PC-3 (cell line): ENCODE measurements around the gene ANAPC2. TPM values are rescaled to one million over a fixed set of nuclear protein-coding genes. Genes with fewer than 3 reads are reported as not detected.

Source experiments
- ATAC-seq: fragments of 200-7000 bp; cut with Tn5 transposase; 2 replicates; pipeline ENCODE4 v1.9.1; 2020; ENCODE audit warnings: mild to moderate bottlenecking, moderate library complexity
- BruUV-seq: library from RNA; stranded (reverse); fragments of 400-500 nt; replicated peaks from 2 replicates; lab custom pipeline; 2021; lab: Mats Ljungman, UMichigan
- CTCF ChIA-PET: fragments of 300-600 bp; sonication (Branson Sonifier 250); formaldehyde crosslinking; loops from one replicate; lab custom pipeline; 2022; ENCODE audit warnings: antibody characterized with exemption; lab: Charles Lee
- POLR2A ChIA-PET: fragments of 300-600 bp; sonication (Branson Sonifier 250); formaldehyde crosslinking; loops from one replicate; lab custom pipeline; 2022; ENCODE audit warnings: antibody characterized with exemption; ENCODE audit not compliant: unreplicated experiment; lab: Charles Lee
- DNase-seq: peaks from one replicate; pipeline ENCODE4 v3.0.0-alpha.2; 2015
- H2AFZ ChIP-seq: fragments of 300-600 bp; sonication (generic); 2 replicates; pipeline ENCODE4 v1.6.0; 2016; ENCODE audit warnings: antibody characterized with exemption, low read length
- H3F3A ChIP-seq: fragments of 300-600 bp; sonication (generic); one replicate; pipeline ENCODE4 v1.6.0; 2017; ENCODE audit warnings: antibody characterized with exemption, low read length, control low read depth, mild to moderate bottlenecking; ENCODE audit not compliant: unreplicated experiment
- H3K27ac ChIP-seq: fragments of 300-600 bp; sonication (generic); 2 replicates; pipeline ENCODE4 v1.5.1; 2016; ENCODE audit warnings: mild to moderate bottlenecking, low read length
- H3K27me3 ChIP-seq: fragments of 300-600 bp; sonication (generic); 2 replicates; pipeline ENCODE4 v1.6.1; 2016; ENCODE audit warnings: low read length, mixed read lengths
- H3K36me3 ChIP-seq: fragments of 300-600 bp; sonication (generic); 2 replicates; pipeline ENCODE4 v1.6.1; 2016; ENCODE audit warnings: low read depth, mixed run types, low read length, mixed read lengths
- H3K4me1 ChIP-seq: fragments of 300-600 bp; sonication (generic); 2 replicates; pipeline ENCODE4 v1.5.1; 2016; ENCODE audit warnings: low read length; ENCODE audit not compliant: insufficient read depth
- H3K4me2 ChIP-seq: fragments of 300-600 bp; sonication (generic); 2 replicates; pipeline ENCODE4 v1.6.0; 2016; ENCODE audit warnings: low read length
- H3K4me3 ChIP-seq: fragments of 300-600 bp; sonication (generic); 2 replicates; pipeline ENCODE4 v1.5.1; 2016; ENCODE audit warnings: mild to moderate bottlenecking, low read length, mixed read lengths
- H3K79me2 ChIP-seq: fragments of 300-600 bp; sonication (generic); 2 replicates; pipeline ENCODE4 v1.6.1; 2017; ENCODE audit warnings: low read length, mixed read lengths
- H3K9ac ChIP-seq: fragments of 300-600 bp; sonication (generic); 2 replicates; pipeline ENCODE4 v1.6.0; 2016; ENCODE audit warnings: mild to moderate bottlenecking, low read length
- H3K9me2 ChIP-seq: fragments of 300-600 bp; sonication (generic); replicated peaks from 2 replicates; pipeline ENCODE4 v1.6.1; 2016; ENCODE audit warnings: mixed run types, low read length, mixed read lengths
- H3K9me3 ChIP-seq: fragments of 300-600 bp; sonication (generic); 2 replicates; pipeline ENCODE4 v1.6.1; 2016; ENCODE audit warnings: low read length, mixed read lengths
- H4K20me1 ChIP-seq: fragments of 300-600 bp; sonication (generic); 2 replicates; pipeline ENCODE4 v1.6.1; 2016; ENCODE audit warnings: low read length, mixed read lengths
- CTCF ChIP-seq: fragments of 300-600 bp; sonication (generic); conservative IDR thresholded peaks from 2 replicates; pipeline ENCODE4 v1.5.1; 2017; ENCODE audit warnings: antibody characterized with exemption, low read depth, mild to moderate bottlenecking, low read length
- EZH2 ChIP-seq: fragments of 300-600 bp; sonication (generic); IDR thresholded peaks from one replicate; pipeline ENCODE4 v1.6.1; 2017; ENCODE audit warnings: antibody characterized with exemption, mild to moderate bottlenecking, low read length; ENCODE audit not compliant: unreplicated experiment
- EZH2phosphoT487 ChIP-seq: fragments of 300-600 bp; sonication (generic); IDR thresholded peaks from 2 replicates; pipeline ENCODE4 v1.6.1; 2018; ENCODE audit warnings: mild to moderate bottlenecking, antibody characterized with exemption, low read length, borderline replicate concordance
- intact Hi-C: fragments of 100-400 bp; cut with micrococcal nuclease; formaldehyde crosslinking; loops from 2 replicates; pipeline ENCODE4 v1.9.0; 2023
- total RNA-seq: library from RNA; depleted of rRNA; stranded (reverse); fragments of >200 nt; gene quantifications from 2 replicates; pipeline ENCODE4 v1.2.3, GENCODE V29; 2014

ANAPC2 gene
- total RNA-seq, 1 experiment from 2014 or later = 21.6 TPM

GRCh38 chr9:137191691-137192447, 3.5 kb upstream of the ANAPC2 start:
- Histone ChIP-seq H3K4me3 (no peak overlapping the region), H3K36me3 (no peaks in the 10 kb centered on the region), H3F3A (no peaks in the 10 kb centered on the region), H3K27me3 (no peaks in the 10 kb centered on the region), H4K20me1 (peaks cover 11% of the 10 kb centered on the region), H3K9me2 (no peaks in the 10 kb centered on the region), H3K79me2 (peaks cover 32% of the 10 kb centered on the region), H3K9me3 (no peaks in the 10 kb centered on the region), H3K4me2 (no peak overlapping the region), H3K9ac (no peak overlapping the region), H3K27ac (no peak overlapping the region), H2AFZ (no peak overlapping the region), H3K4me1 (peaks cover 35% of the 10 kb centered on the region)
- intact Hi-C loops = no loop called here
- TF ChIP-seq EZH2phosphoT487 = no peak
- TF ChIP-seq EZH2 = no peak
- no peak for TF ChIP-seq CTCF
- POLR2A ChIA-PET = no interaction called here
- CTCF ChIA-PET = no interaction called here
- no TSS peak for BruUV-seq
- no peak for ATAC-seq
- no peak for DNase-seq

- no peak for ATAC-seq
- H3K36me3 ChIP-seq = no peaks in the 10 kb centered on the region
- no peaks in the 10 kb centered on the region for H3K9me2 ChIP-seq
- BruUV-seq = no TSS peak
- CTCF ChIA-PET = no interaction called here
- H3F3A ChIP-seq = no peaks in the 10 kb centered on the region
- H3K4me2 ChIP-seq = no peak overlapping the region
- no peak for DNase-seq
- no peak overlapping the region for H3K4me3 ChIP-seq
- POLR2A ChIA-PET = no interaction called here
- H2AFZ ChIP-seq = no peak overlapping the region
- no peaks in the 10 kb centered on the region for H3K27me3 ChIP-seq
- no peak overlapping the region for H3K9ac ChIP-seq
- H4K20me1 ChIP-seq = peaks cover 11% of the 10 kb centered on the region
- H3K79me2 ChIP-seq = peaks cover 38% of the 10 kb centered on the region
- no peak for TF ChIP-seq EZH2
- intact Hi-C loops = no loop called here
- H3K4me1 ChIP-seq = peaks cover 41% of the 10 kb centered on the region
- H3K27ac ChIP-seq = no peak overlapping the region
- H3K9me3 ChIP-seq = no peaks in the 10 kb centered on the region
These were observed 2.9 kb upstream of the ANAPC2 start for GRCh38 chr9:137191245-137191644.

GRCh38 chr9:137190315-137190856, 2.0 kb upstream of the ANAPC2 start:
- no peak overlapping the region for H3K9ac ChIP-seq

More at GRCh38 chr9:137190315-137190856, 2.0 kb upstream of the ANAPC2 start:
- no peaks in the 10 kb centered on the region for H3K36me3 ChIP-seq
- peak overlapping the region; percentile 99 for H3K4me3 ChIP-seq
- ChIA-PET CTCF (interaction anchor here (0.6 to 1.0 kb wide), 3 partner anchors 33 to 242 kb away, joined by 4 read pairs; partner anchors contain the start of gene RNF224), POLR2A (interaction anchor here (0.7 kb wide), 1 partner anchor 35 kb away, joined by 8 read pairs; no protein-coding TSS in a partner anchor)
- no peak overlapping the region for H2AFZ ChIP-seq
- peaks cover 45% of the 10 kb centered on the region for H3K79me2 ChIP-seq
- intact Hi-C loops = no loop called here
- no TSS peak for BruUV-seq
- ATAC-seq (peak; percentile 18; the same call in 1 of the 2 replicates), DNase-seq (peak; percentile 32)
- no peak overlapping the region for H3K27ac ChIP-seq
- no peaks in the 10 kb centered on the region for H3K27me3 ChIP-seq
- H3K9me2 ChIP-seq = no peaks in the 10 kb centered on the region
- peak overlapping the region; percentile 96 for H3K4me2 ChIP-seq
- H3K4me1 ChIP-seq = peaks cover 35% of the 10 kb centered on the region
- H4K20me1 ChIP-seq = peaks cover 11% of the 10 kb centered on the region
- H3K9me3 ChIP-seq = no peaks in the 10 kb centered on the region
- TF ChIP-seq CTCF (0 out of 2 replicates have a peak, but pooled peaks have one; percentile 20), EZH2 (no peak), EZH2phosphoT487 (no peak)
- H3F3A ChIP-seq = no peaks in the 10 kb centered on the region
